PC-3 (cell line): ENCODE results near the gene MT1B.
"Not testable (repeated sequence)": the region's sequence is repeated elsewhere in the genome, so short reads cannot be mapped to it uniquely, and the experiment has no call there.

Source experiments
- EZH2 ChIP-seq: fragments of 300-600 bp; sonication (generic); IDR thresholded peaks from one replicate; pipeline ENCODE4 v1.6.1; 2017; ENCODE audit warnings: antibody characterized with exemption, mild to moderate bottlenecking, low read length; ENCODE audit not compliant: unreplicated experiment
- TF ChIP-seq, protein P1 (sequence below): fragments of 300-600 bp; sonication (generic); conservative IDR thresholded peaks from 2 replicates; pipeline ENCODE4 v1.5.1; 2017; ENCODE audit warnings: antibody characterized with exemption, low read depth, mild to moderate bottlenecking, low read length

- TF ChIP-seq, protein P1, sequence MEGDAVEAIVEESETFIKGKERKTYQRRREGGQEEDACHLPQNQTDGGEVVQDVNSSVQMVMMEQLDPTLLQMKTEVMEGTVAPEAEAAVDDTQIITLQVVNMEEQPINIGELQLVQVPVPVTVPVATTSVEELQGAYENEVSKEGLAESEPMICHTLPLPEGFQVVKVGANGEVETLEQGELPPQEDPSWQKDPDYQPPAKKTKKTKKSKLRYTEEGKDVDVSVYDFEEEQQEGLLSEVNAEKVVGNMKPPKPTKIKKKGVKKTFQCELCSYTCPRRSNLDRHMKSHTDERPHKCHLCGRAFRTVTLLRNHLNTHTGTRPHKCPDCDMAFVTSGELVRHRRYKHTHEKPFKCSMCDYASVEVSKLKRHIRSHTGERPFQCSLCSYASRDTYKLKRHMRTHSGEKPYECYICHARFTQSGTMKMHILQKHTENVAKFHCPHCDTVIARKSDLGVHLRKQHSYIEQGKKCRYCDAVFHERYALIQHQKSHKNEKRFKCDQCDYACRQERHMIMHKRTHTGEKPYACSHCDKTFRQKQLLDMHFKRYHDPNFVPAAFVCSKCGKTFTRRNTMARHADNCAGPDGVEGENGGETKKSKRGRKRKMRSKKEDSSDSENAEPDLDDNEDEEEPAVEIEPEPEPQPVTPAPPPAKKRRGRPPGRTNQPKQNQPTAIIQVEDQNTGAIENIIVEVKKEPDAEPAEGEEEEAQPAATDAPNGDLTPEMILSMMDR, result not testable (repeated sequence)
- not testable (repeated sequence) for TF ChIP-seq EZH2
Observed at GRCh38 chr16:56672171-56672570, 20.5 kb downstream of the MT1B start.
